Measurements from ENCODE around the gene USP46.

USP46 gene

GRCh38 chr4:52617336-52618020 is 41.6 kb downstream of the USP46 start:
- DNase-seq, result no peak

DNA sequence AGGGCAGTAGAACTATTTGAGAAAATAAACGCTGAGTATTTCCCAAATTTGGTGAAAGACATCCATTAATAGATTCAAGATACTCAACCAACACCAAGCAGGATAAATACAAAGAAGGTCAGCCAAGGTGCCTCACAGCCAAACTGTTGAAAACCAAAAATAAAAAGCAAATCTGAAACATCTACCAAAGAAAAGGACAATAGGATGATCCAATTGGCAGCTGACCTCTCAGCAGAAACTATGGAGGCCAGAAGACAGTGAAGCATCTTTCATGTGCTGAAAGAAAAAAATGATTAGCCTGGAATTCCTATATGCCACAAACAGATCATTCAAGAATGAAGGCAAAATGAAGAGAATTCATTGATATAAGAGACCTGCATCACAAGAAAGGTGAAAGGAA is 44.9 kb downstream of the USP46 start:
- DNase-seq, result no peak

DNA sequence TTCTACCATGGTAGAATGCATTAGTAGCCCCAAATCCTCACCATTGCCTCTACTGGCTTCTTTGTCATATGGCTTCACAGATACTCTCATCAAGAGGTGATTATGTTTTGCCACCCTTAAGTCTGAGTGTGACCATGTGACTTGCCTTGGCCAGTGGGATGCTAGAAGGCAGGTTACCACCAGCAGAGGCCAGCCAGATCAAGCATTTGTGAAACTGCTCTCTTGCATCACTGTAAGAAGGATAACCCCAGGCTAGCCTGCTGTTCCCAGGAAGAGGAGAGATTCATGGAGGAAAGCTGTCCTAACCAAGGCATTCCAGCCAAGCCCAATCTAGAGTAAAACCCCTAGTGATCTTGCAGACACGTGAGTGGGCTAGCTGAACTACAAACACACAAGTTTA is 46.8 kb downstream of the USP46 start:
- DNase-seq, result no peak

GRCh38 chr4:52611030-52611555 is 48.0 kb downstream of the USP46 start:
- DNase-seq, result no peak

- no peak for DNase-seq
Observed at GRCh38 chr4:52606726-52607125, 52.4 kb downstream of the USP46 start.

GRCh38 chr4:52606040-52606439 is 53.1 kb downstream of the USP46 start:
- no peak for DNase-seq

DNA sequence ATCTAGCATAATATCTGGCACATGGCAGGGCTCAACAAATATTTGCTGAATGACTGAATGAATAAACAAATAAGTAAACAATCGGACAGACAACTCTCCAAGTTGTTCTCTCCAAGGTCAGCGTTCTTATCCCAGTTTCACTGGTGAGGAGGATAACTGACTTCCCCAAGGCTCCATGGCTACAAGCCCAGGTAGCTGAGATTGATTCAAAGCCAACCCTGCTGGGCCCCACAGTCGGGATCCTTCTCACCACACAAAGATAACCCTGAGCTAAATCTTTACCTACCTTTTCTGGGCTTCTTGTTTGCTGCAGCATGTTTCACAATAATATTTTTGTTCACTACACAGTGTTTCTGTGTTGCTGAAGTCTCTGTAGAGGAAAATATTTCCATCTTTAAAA is 54.9 kb downstream of the USP46 start:
- DNase-seq, result no peak

DNA sequence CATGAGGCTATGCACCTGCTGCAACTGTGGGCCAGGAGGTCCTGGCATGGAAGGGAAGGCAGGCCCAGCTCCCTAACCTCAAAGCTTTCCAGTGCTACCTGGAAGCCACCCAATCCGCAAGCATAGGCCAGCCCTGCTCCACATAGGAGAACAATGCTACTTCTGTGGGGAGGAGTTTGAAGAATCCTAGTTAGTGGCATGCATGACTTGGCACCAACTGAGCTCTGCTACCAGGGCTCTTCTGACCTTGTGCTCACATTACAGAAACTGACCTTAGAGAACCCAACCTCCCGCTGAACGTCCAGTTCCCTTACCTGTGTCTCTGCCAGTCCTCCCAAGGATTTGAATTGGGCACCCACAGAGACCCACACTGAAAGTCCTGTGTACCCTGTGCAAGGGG is 58.8 kb downstream of the USP46 start:
- DNase-seq, result no peak

DNA sequence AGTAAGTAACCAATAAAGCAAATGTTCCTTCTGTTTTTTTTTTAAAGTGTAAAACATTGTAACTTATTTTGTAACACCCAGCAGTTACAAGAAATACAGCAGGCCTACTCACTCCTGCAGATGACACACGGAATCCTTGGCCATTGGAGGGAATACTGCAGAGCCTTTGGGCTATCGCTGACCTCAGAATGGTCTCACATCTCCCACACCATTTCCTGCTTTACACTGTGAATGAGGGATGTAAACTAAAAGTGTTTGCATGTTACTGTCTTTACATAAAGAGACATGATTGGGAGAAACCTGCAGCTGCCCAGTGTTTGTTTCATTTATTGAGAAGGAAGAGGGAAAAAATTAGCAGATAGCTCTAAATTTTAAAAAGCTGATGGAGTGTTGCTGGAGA is 64.1 kb downstream of the USP46 start:
- no peak for DNase-seq

GRCh38 chr4:52592287-52592686 is 66.8 kb downstream of the USP46 start:
- DNase-seq, result no peak

- DNase-seq, result no peak
Observed at GRCh38 chr4:52588771-52589591, 70.1 kb downstream of the USP46 start.

DNA sequence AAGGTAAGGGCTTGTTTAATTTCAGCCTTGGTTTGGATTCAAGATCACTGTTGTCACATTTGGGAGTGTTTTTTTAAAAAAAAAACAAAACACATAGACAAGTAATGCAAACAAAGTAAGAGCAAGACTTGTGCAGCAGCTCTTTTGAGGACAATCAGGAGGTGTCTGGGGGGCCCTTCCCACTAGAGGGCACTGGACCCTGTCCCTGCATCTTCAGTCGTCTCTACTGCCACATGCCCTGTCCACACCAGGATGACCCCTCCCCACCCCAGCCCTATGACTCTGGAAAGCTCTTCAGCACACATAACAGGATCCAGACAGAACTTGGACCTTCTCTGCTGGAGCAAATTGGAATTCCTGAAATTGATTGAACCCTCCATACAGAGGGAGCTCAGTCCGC is 71.0 kb downstream of the USP46 start:
- DNase-seq, result no peak

- no peak for DNase-seq
Observed at GRCh38 chr4:52586069-52586468, 73.0 kb downstream of the USP46 start.

DNA sequence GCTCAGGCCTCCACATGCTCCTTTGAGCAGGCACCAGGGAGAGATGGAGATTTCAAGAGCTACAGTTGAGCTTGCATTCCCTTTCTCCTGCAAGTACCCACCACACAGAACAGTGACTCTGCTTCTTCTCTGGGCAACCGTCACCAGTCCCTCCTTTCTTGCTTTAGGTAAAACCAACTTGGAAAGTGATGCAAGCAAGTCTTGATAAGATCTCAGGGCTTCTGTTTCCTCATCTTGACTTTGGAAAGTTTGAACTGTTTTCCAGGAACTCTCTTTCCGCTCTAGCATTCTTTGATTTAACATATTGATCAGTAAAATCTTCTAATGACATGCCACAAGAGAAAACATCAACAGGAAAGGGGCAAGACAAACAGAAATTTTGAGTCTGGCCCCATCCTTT is 73.7 kb downstream of the USP46 start:
- no peak for DNase-seq

- DNase-seq, result no peak
Observed at GRCh38 chr4:52579602-52580272, 79.4 kb downstream of the USP46 start.

DNA sequence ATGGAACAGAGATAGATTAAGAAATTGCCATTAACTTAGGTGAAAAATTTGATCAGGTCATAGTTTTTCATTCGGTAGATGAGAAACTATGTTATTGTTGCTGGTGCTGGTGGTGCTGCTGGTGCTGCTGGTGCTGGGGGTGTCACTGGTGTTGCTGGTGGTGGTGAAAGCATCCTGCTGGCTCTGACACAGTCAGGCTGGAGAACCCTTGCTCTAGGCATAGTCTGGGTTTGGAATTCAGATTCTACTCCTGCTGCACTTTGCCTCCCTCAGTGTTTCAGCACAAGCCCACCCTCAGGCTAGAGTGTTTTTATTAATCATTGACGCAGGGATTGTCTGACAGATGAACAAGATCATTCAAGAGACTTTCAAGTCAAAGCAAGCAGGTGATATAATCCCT is 80.2 kb downstream of the USP46 start:
- DNase-seq, result no peak

- no peak for DNase-seq
Observed at GRCh38 chr4:52577624-52577962, 81.5 kb downstream of the USP46 start.

DNA sequence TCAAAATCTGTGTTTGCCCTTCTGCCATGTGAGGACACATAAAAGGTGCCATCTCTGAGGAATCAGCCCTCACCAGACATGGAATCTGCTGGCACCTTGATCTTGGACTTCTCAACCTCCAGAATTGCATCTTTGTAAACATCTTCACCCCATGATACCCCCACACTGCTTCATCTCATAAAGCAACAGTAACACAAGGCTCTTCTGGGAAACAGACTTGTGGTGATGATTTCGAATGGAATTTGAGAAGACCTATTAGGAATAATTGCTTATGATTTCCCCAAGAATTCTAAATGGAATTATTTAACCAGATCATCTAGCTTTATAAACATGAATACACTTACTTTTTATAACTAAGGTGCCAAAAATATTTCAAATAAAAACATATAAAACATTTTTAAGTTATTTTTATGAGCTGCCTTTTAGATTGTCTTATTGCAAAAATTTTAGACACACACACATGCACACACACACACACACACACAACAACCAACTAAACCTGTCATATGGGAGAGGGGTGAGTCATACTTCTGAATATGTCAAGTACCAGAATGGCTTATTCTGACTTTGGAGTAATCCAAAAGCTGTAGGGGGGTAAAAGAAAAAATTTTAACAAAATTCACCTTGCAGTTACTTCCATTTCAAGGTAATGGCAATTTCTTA is 82.0 kb downstream of the USP46 start:
- DNase-seq, result peak; percentile 16

DNA sequence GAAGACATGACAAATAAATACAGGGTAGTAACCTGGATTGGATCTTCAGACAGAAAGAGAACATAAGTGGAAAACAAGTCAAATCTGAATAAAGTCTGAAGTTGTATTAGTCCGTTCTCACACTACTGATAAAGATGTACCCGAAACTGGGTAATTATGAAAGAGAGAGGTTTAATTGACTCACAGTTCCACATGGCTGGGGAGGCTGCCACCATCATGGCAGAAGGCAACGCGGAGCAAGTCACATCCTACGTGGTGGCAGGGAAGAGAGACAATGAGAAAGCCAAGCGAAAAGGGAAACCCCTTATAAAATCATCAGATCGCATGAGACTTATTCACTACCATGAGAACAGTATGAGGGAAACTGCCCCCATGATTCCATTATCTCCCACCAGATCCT is 82.8 kb downstream of the USP46 start:
- DNase-seq, result no peak

GRCh38 chr4:52575406-52575805 is 83.7 kb downstream of the USP46 start:
- no peak for DNase-seq

DNA sequence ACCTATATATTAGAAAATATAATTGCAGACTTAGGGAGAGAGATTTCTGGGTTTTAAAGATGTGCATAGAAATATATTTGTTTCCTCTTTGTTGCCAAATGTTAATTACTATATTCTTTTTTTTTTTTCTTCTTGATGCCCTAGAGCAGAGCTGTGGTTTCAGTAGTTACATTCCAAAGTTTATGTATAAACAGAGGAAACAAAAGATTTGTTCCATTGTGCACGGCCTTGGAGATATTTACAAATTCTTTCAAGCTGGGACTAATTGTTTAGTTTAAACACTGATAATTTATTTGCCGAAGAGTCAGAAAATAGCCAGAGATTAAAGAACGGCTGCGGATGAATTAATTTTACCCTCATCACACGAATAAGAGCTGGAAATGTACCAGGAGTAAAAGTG is 85.1 kb downstream of the USP46 start:
- DNase-seq, result no peak

DNA sequence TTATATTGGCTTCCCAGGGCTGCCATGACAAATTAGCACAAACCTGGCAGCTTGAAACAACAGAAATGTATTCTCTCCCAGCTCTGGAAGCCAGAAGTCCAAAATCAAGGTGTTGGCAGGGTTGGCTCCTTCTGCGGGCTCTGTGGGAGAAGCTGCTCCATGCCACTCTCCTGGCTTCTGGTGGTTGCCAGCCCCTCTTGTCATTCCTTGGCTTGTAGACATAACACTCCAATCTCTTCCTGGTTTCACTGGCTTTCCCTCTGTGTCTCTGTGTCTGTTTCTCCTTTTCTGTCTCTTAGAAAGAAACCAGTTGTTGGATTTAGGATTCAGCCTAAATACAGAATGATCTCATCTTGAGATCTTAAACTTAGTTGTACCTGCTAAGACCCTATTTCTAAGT is 85.5 kb downstream of the USP46 start:
- DNase-seq, result no peak

DNA sequence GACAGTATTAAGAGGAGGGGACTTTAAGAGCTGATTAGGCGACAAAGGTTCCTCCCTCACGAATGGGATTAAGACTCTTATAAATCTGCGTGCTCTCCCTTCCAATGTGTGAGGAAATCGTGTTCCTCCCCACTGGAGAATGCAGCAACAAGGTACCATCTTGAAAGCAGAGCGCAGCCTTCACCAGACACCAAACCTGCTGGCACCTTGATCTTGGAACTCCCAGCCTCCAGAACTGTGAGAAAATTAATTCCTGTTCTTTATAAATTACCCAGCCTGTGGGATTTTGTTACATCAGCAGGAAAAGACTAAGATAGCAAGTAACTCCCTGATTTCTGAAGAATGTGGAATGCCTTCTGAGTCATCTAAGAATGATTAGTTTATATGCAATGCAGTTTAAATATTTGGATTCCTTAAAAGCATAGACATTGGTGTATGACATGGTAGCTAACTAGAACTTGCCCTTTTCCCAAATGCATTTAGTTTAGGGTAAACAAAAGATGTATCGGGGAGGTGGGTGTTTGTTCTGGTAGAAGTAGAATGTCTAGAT is 86.1 kb downstream of the USP46 start:
- DNase-seq, result peak; percentile 74
